Panc1 (cell line): Measurements from ENCODE around the gene EIF4E1B. TPM values are rescaled to one million over a fixed set of nuclear protein-coding genes. Genes with fewer than 3 reads are reported as not detected.

Source experiments
- ATAC-seq: fragments of 200-7000 bp; cut with Tn5 transposase; 2 replicates; pipeline ENCODE4 v1.9.1; 2020; ENCODE audit warnings: mild to moderate bottlenecking, moderate library complexity
- BruUV-seq: library from RNA; stranded (reverse); fragments of 400-500 nt; replicated peaks from 2 replicates; lab custom pipeline; 2021; lab: Mats Ljungman, UMichigan
- CTCF ChIA-PET: fragments of 300-600 bp; sonication (Branson Sonifier 250); formaldehyde crosslinking; loops from one replicate; lab custom pipeline; 2022; ENCODE audit warnings: antibody characterized with exemption; lab: Charles Lee
- POLR2A ChIA-PET: fragments of 300-600 bp; sonication (Branson Sonifier 250); formaldehyde crosslinking; loops from one replicate; lab custom pipeline; 2022; ENCODE audit warnings: antibody characterized with exemption; lab: Charles Lee
- DNase-seq: peaks from one replicate; pipeline ENCODE4 v3.0.0-alpha.2; 2010; ENCODE audit warnings: low read depth, low spot score
- H3K27ac ChIP-seq: 2 replicates; pipeline ENCODE4 v1.5.1; 2011; ENCODE audit warnings: mild to moderate bottlenecking, low read length, inconsistent platforms
- H3K27me3 ChIP-seq: fragments of 200-500 bp; sonication (Bioruptor generic); 2 replicates; pipeline ENCODE4 v1.6.0; 2014; ENCODE audit warnings: low read length, inconsistent platforms; ENCODE audit not compliant: control insufficient read depth, insufficient read depth
- H3K36me3 ChIP-seq: fragments of 200-500 bp; sonication (Bioruptor generic); 2 replicates; pipeline ENCODE4 v1.5.1; 2014; ENCODE audit warnings: inconsistent platforms, mild to moderate bottlenecking, low read length, moderate library complexity; ENCODE audit not compliant: control insufficient read depth, insufficient read depth
- H3K4me1 ChIP-seq: 2 replicates; pipeline ENCODE4 v1.5.1; 2011; ENCODE audit warnings: inconsistent platforms, mild to moderate bottlenecking, low read length, moderate library complexity; ENCODE audit not compliant: control insufficient read depth, insufficient read depth
- H3K4me3 ChIP-seq, 2 experiments: 2 replicates each; pipeline ENCODE4 v1.5.1; 2011 to 2012; ENCODE audit warnings: low read depth in 2 of 2, low read length in 2 of 2, mild to moderate bottlenecking in 2 of 2, inconsistent platforms in 1 of 2, moderate library complexity in 1 of 2
- H3K9me3 ChIP-seq: fragments of 200-500 bp; sonication (Bioruptor generic); 2 replicates; pipeline ENCODE4 v1.5.1; 2014; ENCODE audit warnings: low read depth, mild to moderate bottlenecking, inconsistent platforms, low read length, moderate library complexity; ENCODE audit not compliant: control insufficient read depth, insufficient read depth
- POLR2AphosphoS5 ChIP-seq: IDR thresholded peaks from 2 replicates; pipeline ENCODE4 v1.6.1; 2012; ENCODE audit warnings: mild to moderate bottlenecking, low read depth, low read length, moderate library complexity
- SIN3A ChIP-seq: IDR thresholded peaks from 2 replicates; pipeline ENCODE4 v1.6.1; 2012; ENCODE audit warnings: low read depth, mild to moderate bottlenecking, low read length, moderate library complexity, borderline replicate concordance; ENCODE audit not compliant: insufficient read depth
- TCF7L2 ChIP-seq: IDR thresholded peaks from 2 replicates; pipeline ENCODE4 v1.6.1; 2011; ENCODE audit warnings: mild to moderate bottlenecking, low read depth, low read length, inconsistent platforms
- in situ Hi-C: cut with HindIII; loops from 2 replicates; pipeline ENCODE4 v1.10.0; 2016; ENCODE audit warnings: low sequenced_read_pairs, low pct_unique_long_range_greater_than_20kb
- intact Hi-C: fragments of 100-400 bp; cut with micrococcal nuclease; formaldehyde crosslinking; loops from one replicate; pipeline ENCODE4 v1.10.0; 2022; ENCODE audit not compliant: unreplicated experiment
- total RNA-seq: library from RNA; stranded (reverse); gene quantifications from one replicate; pipeline ENCODE4 v1.2.1, GENCODE V29; 2021; ENCODE audit not compliant: unreplicated experiment
- TF ChIP-seq, protein P1 (sequence below): fragments of 450-650 bp; IDR thresholded peaks from 2 replicates; pipeline ENCODE4 v1.5.1; 2017; ENCODE audit warnings: mild to moderate bottlenecking
- TF ChIP-seq, protein P2 (sequence below), 2 experiments: IDR thresholded peaks; 2 replicates each; pipeline ENCODE4 v1.6.1; 2011 to 2012; ENCODE audit warnings: low read depth in 2 of 2, control low read depth in 1 of 2, low read length in 1 of 2, mild to moderate bottlenecking in 1 of 2, moderate library complexity in 1 of 2; ENCODE audit not compliant: insufficient read depth in 1 of 2

The EIF4E1B gene
- total RNA-seq, 1 experiment from 2014 or later = not detected

DNA sequence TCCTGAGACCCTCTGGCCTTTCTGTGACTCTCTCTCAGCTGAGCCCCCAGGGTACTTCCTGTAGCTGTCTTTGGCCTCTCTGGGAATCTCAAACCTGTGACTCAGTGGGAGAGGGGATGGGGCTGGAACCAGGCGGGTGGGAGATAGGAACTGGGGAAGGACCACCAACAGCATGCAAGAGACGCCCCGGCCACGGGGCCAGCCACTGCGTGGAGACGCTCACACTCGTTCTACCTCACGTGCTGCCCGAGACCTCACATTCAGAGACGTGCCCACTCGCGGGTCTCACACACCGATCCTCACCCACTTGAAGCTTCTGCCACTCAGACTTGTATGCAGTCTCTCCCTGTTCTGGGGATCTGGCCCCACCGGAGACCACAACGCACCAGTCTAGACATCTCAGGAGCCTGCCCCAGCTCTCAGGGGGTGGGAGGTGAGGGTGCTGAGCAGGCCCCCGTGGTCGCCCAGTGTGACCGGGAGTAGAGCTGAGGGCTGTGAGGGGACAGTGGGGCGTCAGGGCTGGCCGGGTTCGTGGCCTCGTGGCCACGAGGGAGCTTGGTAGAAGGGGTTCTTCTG lies 34.3 kb upstream of the EIF4E1B start:
- CTCF ChIA-PET = no interaction called here
- ATAC-seq = no peak

DNA sequence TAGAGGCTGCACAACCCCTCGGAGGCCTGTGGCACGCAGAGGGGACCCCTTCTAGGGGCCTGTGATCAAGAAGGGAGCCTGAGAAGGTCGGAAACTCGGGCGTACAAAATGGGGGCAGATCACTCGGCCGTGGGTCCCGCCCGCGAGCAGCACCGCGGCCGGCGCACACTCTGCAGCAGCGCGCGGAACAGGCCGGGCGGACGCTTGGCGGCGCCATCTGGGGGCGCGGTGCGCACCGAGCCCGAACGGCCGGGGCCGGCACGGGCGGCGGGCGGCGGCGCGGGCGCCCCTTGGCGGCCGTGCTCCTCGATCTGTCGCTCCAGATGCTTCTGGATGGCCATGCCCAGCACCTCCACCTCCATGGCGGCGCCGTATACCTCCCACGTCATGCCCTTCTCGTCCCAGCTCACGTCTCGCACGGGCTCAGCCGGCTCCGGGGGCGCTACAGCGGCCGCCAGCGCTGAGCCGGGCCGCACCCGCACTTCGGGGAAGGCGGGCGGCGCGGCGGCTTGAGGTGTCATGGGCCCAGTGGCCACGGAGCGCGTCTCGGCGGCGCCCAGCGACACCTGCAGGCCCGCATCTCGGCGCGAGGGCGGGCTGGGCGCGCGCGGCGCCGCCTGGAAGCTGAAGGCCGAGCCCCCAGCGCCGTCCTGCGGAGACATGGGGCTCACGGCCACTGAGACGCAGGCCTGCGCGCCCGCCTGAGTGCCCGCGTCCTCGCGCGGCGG lies 33.6 kb upstream of the EIF4E1B start:
- ChIA-PET CTCF (interaction anchor here (0.6 kb wide), 1 partner anchor 128 kb away, joined by 9 read pairs; no protein-coding TSS in a partner anchor), POLR2A (no interaction called here)
- no peak overlapping the region for H3K4me3 ChIP-seq
- ATAC-seq (no peak), DNase-seq (no peak)
- H3K4me1 ChIP-seq = no peaks in the 10 kb centered on the region
- in situ Hi-C loops = no loop called here
- no TSS peak for BruUV-seq
- H3K36me3 ChIP-seq = no peaks in the 10 kb centered on the region
- intact Hi-C loops = no loop called here
- H3K27me3 ChIP-seq = no peaks in the 10 kb centered on the region
- no peaks in the 10 kb centered on the region for H3K9me3 ChIP-seq
- no peak overlapping the region for H3K27ac ChIP-seq
- TF ChIP-seq, protein P1, sequence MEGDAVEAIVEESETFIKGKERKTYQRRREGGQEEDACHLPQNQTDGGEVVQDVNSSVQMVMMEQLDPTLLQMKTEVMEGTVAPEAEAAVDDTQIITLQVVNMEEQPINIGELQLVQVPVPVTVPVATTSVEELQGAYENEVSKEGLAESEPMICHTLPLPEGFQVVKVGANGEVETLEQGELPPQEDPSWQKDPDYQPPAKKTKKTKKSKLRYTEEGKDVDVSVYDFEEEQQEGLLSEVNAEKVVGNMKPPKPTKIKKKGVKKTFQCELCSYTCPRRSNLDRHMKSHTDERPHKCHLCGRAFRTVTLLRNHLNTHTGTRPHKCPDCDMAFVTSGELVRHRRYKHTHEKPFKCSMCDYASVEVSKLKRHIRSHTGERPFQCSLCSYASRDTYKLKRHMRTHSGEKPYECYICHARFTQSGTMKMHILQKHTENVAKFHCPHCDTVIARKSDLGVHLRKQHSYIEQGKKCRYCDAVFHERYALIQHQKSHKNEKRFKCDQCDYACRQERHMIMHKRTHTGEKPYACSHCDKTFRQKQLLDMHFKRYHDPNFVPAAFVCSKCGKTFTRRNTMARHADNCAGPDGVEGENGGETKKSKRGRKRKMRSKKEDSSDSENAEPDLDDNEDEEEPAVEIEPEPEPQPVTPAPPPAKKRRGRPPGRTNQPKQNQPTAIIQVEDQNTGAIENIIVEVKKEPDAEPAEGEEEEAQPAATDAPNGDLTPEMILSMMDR = no peak
- TF ChIP-seq SIN3A = no peak
- no peak for TF ChIP-seq TCF7L2
- TF ChIP-seq, protein P2, sequence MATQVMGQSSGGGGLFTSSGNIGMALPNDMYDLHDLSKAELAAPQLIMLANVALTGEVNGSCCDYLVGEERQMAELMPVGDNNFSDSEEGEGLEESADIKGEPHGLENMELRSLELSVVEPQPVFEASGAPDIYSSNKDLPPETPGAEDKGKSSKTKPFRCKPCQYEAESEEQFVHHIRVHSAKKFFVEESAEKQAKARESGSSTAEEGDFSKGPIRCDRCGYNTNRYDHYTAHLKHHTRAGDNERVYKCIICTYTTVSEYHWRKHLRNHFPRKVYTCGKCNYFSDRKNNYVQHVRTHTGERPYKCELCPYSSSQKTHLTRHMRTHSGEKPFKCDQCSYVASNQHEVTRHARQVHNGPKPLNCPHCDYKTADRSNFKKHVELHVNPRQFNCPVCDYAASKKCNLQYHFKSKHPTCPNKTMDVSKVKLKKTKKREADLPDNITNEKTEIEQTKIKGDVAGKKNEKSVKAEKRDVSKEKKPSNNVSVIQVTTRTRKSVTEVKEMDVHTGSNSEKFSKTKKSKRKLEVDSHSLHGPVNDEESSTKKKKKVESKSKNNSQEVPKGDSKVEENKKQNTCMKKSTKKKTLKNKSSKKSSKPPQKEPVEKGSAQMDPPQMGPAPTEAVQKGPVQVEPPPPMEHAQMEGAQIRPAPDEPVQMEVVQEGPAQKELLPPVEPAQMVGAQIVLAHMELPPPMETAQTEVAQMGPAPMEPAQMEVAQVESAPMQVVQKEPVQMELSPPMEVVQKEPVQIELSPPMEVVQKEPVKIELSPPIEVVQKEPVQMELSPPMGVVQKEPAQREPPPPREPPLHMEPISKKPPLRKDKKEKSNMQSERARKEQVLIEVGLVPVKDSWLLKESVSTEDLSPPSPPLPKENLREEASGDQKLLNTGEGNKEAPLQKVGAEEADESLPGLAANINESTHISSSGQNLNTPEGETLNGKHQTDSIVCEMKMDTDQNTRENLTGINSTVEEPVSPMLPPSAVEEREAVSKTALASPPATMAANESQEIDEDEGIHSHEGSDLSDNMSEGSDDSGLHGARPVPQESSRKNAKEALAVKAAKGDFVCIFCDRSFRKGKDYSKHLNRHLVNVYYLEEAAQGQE (IDR thresholded peaks at IDR 0.05; ENCODE audit: insufficient read depth in 1 of 2, low read depth in 2 of 2, low read length in 1 of 2) = no peak
- TF ChIP-seq POLR2AphosphoS5 = no peak

More for the DNA sequence above, 34.3 kb upstream of the EIF4E1B start:
- H3K27ac ChIP-seq = no peak overlapping the region
- intact Hi-C loops = no loop called here
- no TSS peak for BruUV-seq
- no peaks in the 10 kb centered on the region for H3K9me3 ChIP-seq
- TF ChIP-seq POLR2AphosphoS5 = no peak
- TF ChIP-seq TCF7L2 = no peak
- TF ChIP-seq, protein P2 (IDR thresholded peaks at IDR 0.05; ENCODE audit: insufficient read depth in 1 of 2, low read depth in 2 of 2, low read length in 1 of 2) = no peak
- TF ChIP-seq SIN3A = no peak
- TF ChIP-seq, protein P1 = no peak
- POLR2A ChIA-PET = no interaction called here
- no peaks in the 10 kb centered on the region for H3K27me3 ChIP-seq
- no peaks in the 10 kb centered on the region for H3K4me1 ChIP-seq
- in situ Hi-C loops = no loop called here
- no peaks in the 10 kb centered on the region for H3K36me3 ChIP-seq
- no peak for DNase-seq
- H3K4me3 ChIP-seq = no peak overlapping the region
